H1 (cell line): ENCODE data around the gene CSDE1. TPM values are rescaled to one million over a fixed set of nuclear protein-coding genes. Genes with fewer than 3 reads are reported as not detected.

ENCODE experiments used
- CTCF ChIA-PET: fragments of 300-600 bp; sonication (Branson Sonifier 250); formaldehyde crosslinking; loops from one replicate; lab custom pipeline; 2021; ENCODE audit not compliant: partially characterized antibody; lab: Charles Lee
- POLR2A ChIA-PET: fragments of 300-600 bp; sonication (Branson Sonifier 250); formaldehyde crosslinking; loops from one replicate; lab custom pipeline; 2021; ENCODE audit warnings: inconsistent platforms; ENCODE audit not compliant: partially characterized antibody; lab: Charles Lee
- DNase-seq, 2 experiments: peaks; one replicate each; pipeline versions ENCODE4 v3.0.0 to v3.0.0-alpha.2; 2010 to 2022; ENCODE audit warnings: low spot score in 2 of 2, low read depth in 1 of 2, mixed read lengths in 1 of 2
- FAIRE-seq: peaks from 2 replicates; lab custom pipeline; 2011; peaks lifted over from hg19 to GRCh38; lab: Jason Lieb, UNC
- H2AFZ ChIP-seq: 2 replicates; pipeline ENCODE4 v1.8.1; 2012; ENCODE audit warnings: low read length, inconsistent platforms
- H2AK5ac ChIP-seq: 2 replicates; pipeline ENCODE4 v1.6.1; 2013; ENCODE audit warnings: low read depth, low read length
- H2BK120ac ChIP-seq: replicated peaks from 2 replicates; pipeline ENCODE3; 2013; ENCODE audit warnings: low read depth, low read length, inconsistent platforms
- H2BK12ac ChIP-seq: 2 replicates; pipeline ENCODE4 v1.6.1; 2013; ENCODE audit warnings: low read depth, low read length
- H2BK15ac ChIP-seq: 2 replicates; pipeline ENCODE4 v1.6.1; 2013; ENCODE audit warnings: low read length
- H2BK20ac ChIP-seq: 2 replicates; pipeline ENCODE4 v1.6.1; 2013; ENCODE audit warnings: low read length
- H2BK5ac ChIP-seq: 2 replicates; pipeline ENCODE4 v1.6.1; 2013; ENCODE audit warnings: low read depth, low read length
- H3K14ac ChIP-seq: 2 replicates; pipeline ENCODE4 v1.6.1; 2013; ENCODE audit warnings: inconsistent platforms; ENCODE audit not compliant: insufficient read length
- H3K18ac ChIP-seq: 2 replicates; pipeline ENCODE4 v1.6.1; 2013; ENCODE audit warnings: low read length; ENCODE audit errors: extremely low read depth
- H3K23ac ChIP-seq: 2 replicates; pipeline ENCODE4 v1.6.1; 2013; ENCODE audit warnings: inconsistent platforms; ENCODE audit not compliant: insufficient read length
- H3K23me2 ChIP-seq: 2 replicates; pipeline ENCODE4 v1.6.1; 2013; ENCODE audit warnings: low read depth, low read length
- H3K27ac ChIP-seq: 2 replicates; pipeline ENCODE4 v1.6.1; 2011; ENCODE audit warnings: low read depth, low read length, inconsistent platforms
- H3K27me3 ChIP-seq, 4 experiments: replicated peaks in 1 of 4; 1 replicate in 1 of 4; 2 replicates in 3 of 4; pipeline versions ENCODE4 v1.6.1 to v1.8.1; 2011 to 2013; ENCODE audit warnings: low read length in 3 of 4, mild to moderate bottlenecking in 3 of 4, inconsistent platforms in 2 of 4, mixed read lengths in 2 of 4, moderate library complexity in 1 of 4; ENCODE audit not compliant: control insufficient read depth in 3 of 4, insufficient read depth in 3 of 4; ENCODE audit errors: extremely low read depth in 1 of 4
- H3K36me3 ChIP-seq, 4 experiments: 2 replicates each; pipeline versions ENCODE4 v1.6.1 to v1.8.1; 2011 to 2013; ENCODE audit warnings: mild to moderate bottlenecking in 4 of 4, low read length in 3 of 4, moderate library complexity in 2 of 4, control low read depth in 1 of 4, inconsistent platforms in 1 of 4; ENCODE audit not compliant: insufficient read depth in 4 of 4, control insufficient read depth in 2 of 4
- H3K4ac ChIP-seq: replicated peaks from 2 replicates; pipeline ENCODE3; 2013; ENCODE audit warnings: low read length, low read depth, mixed read lengths, inconsistent platforms; ENCODE audit not compliant: insufficient read length
- H3K4me1 ChIP-seq, 4 experiments: replicated peaks in 1 of 4; 1 replicate in 1 of 4; 2 replicates in 3 of 4; pipeline versions ENCODE4 v1.6.1 to v1.8.1; 2011 to 2013; ENCODE audit warnings: low read length in 3 of 4, inconsistent platforms in 2 of 4, mixed read lengths in 1 of 4; ENCODE audit not compliant: insufficient read depth in 4 of 4, control insufficient read depth in 3 of 4
- H3K4me2 ChIP-seq, 2 experiments: 2 replicates each; pipeline versions ENCODE4 v1.6.1 to v1.8.1; 2011 to 2013; ENCODE audit warnings: low read depth in 2 of 2, low read length in 2 of 2, control low read depth in 1 of 2, inconsistent platforms in 1 of 2, mild to moderate bottlenecking in 1 of 2; ENCODE audit not compliant: insufficient read depth in 1 of 2
- H3K4me3 ChIP-seq, 4 experiments: fragments of 200-600, 300-600 bp in 1 of 4; sonication (generic), shearing (Covaris generic), sonication (Bioruptor Twin) in 1 of 4; 2 replicates each; pipeline versions ENCODE4 v1.5.1 to v1.8.1; 2011 to 2016; ENCODE audit warnings: low read length in 4 of 4, low read depth in 3 of 4, control low read depth in 2 of 4, inconsistent platforms in 2 of 4, mild to moderate bottlenecking in 2 of 4, mixed read lengths in 1 of 4, moderate library complexity in 1 of 4; ENCODE audit not compliant: insufficient read depth in 2 of 4; ENCODE audit errors: extremely low read depth in 1 of 4
- H3K56ac ChIP-seq: replicated peaks from 2 replicates; pipeline ENCODE3; 2013; ENCODE audit warnings: low read depth, mild to moderate bottlenecking, mixed read lengths, low read length, inconsistent platforms; ENCODE audit not compliant: insufficient read length
- H3K79me1 ChIP-seq: 2 replicates; pipeline ENCODE4 v1.6.1; 2013; ENCODE audit warnings: low read depth, low read length, control low read depth
- H3K79me2 ChIP-seq, 2 experiments: 2 replicates each; pipeline versions ENCODE4 v1.6.1 to v1.8.1; 2012 to 2013; ENCODE audit warnings: low read length in 2 of 2, mild to moderate bottlenecking in 2 of 2, inconsistent platforms in 1 of 2; ENCODE audit not compliant: insufficient read depth in 2 of 2, control insufficient read depth in 1 of 2
- H3K9ac ChIP-seq, 4 experiments: replicated peaks in 1 of 4; 1 replicate in 1 of 4; 2 replicates in 3 of 4; pipeline versions ENCODE4 v1.6.1 to v1.8.1; 2011 to 2013; ENCODE audit warnings: low read depth in 3 of 4, low read length in 3 of 4, control low read depth in 2 of 4, mild to moderate bottlenecking in 2 of 4, moderate library complexity in 2 of 4, inconsistent platforms in 1 of 4; ENCODE audit errors: extremely low read depth in 1 of 4
- H3K9me3 ChIP-seq, 2 experiments: 2 replicates each; pipeline versions ENCODE4 v1.6.1 to v1.8.1; 2012 to 2013; ENCODE audit warnings: mild to moderate bottlenecking in 2 of 2, moderate library complexity in 2 of 2, control low read depth in 1 of 2, inconsistent platforms in 1 of 2, low read depth in 1 of 2, low read length in 1 of 2, mixed read lengths in 1 of 2; ENCODE audit not compliant: insufficient read depth in 2 of 2
- H4K20me1 ChIP-seq, 2 experiments: replicated peaks in 1 of 2; 2 replicates each; pipeline versions ENCODE3 to v1.8.1; 2011 to 2013; ENCODE audit warnings: inconsistent platforms in 2 of 2, low read length in 2 of 2, mild to moderate bottlenecking in 1 of 2; ENCODE audit not compliant: insufficient read depth in 2 of 2, control insufficient read depth in 1 of 2
- H4K5ac ChIP-seq: 2 replicates; pipeline ENCODE4 v1.6.1; 2013; ENCODE audit warnings: low read length, low read depth, mixed read lengths, inconsistent platforms; ENCODE audit not compliant: insufficient read length
- H4K8ac ChIP-seq: 2 replicates; pipeline ENCODE4 v1.8.0; 2013; ENCODE audit warnings: mild to moderate bottlenecking, moderate library complexity, low read length, inconsistent platforms; ENCODE audit not compliant: insufficient read depth; ENCODE audit errors: extremely low read depth
- H4K91ac ChIP-seq: replicated peaks from 2 replicates; pipeline ENCODE3; 2013; ENCODE audit warnings: low read length, mixed read lengths, inconsistent platforms; ENCODE audit not compliant: insufficient read length
- ATF3 ChIP-seq: IDR thresholded peaks from 2 replicates; pipeline ENCODE4 v1.6.1; 2011; ENCODE audit warnings: low read depth, mild to moderate bottlenecking, low read length; ENCODE audit not compliant: insufficient read depth
- CREB1 ChIP-seq: IDR thresholded peaks from 2 replicates; pipeline ENCODE4 v1.6.1; 2012; ENCODE audit warnings: inconsistent platforms
- EGR1 ChIP-seq: IDR thresholded peaks from 2 replicates; pipeline ENCODE4 v1.6.1; 2011; ENCODE audit warnings: low read depth, low read length, borderline replicate concordance
- FOSL1 ChIP-seq: IDR thresholded peaks from 2 replicates; pipeline ENCODE4 v1.6.1; 2011; ENCODE audit warnings: mild to moderate bottlenecking, low read depth, low read length, moderate library complexity; ENCODE audit not compliant: insufficient read depth
- GABPA ChIP-seq: IDR thresholded peaks from 2 replicates; pipeline ENCODE4 v1.6.1; 2011; ENCODE audit warnings: mild to moderate bottlenecking, low read length, moderate library complexity, borderline replicate concordance; ENCODE audit not compliant: insufficient read depth
- JUN ChIP-seq: IDR thresholded peaks from 2 replicates; pipeline ENCODE4 v1.6.1; 2011; ENCODE audit warnings: low read depth, mild to moderate bottlenecking, improper control_type of control experiment, low read length
- KDM4A ChIP-seq: IDR thresholded peaks from one replicate; pipeline ENCODE4 v1.7.1; 2012; ENCODE audit warnings: low read depth, mild to moderate bottlenecking, moderate library complexity, low read length, inconsistent platforms; ENCODE audit not compliant: severe bottlenecking
- RBBP5 ChIP-seq: IDR thresholded peaks from 2 replicates; pipeline ENCODE4 v1.7.1; 2012; ENCODE audit warnings: low read depth, mild to moderate bottlenecking, inconsistent platforms, low read length, moderate library complexity, borderline replicate concordance
- SRF ChIP-seq: IDR thresholded peaks from 2 replicates; pipeline ENCODE4 v1.6.1; 2011; ENCODE audit warnings: mild to moderate bottlenecking, low read depth, low read length, moderate library complexity
- SUZ12 ChIP-seq: fragments of 200-600 bp; sonication (generic); IDR thresholded peaks from 2 replicates; pipeline ENCODE4 v1.6.1; 2012; ENCODE audit warnings: mild to moderate bottlenecking, inconsistent platforms, low read length, moderate library complexity, mixed read lengths
- TAF1 ChIP-seq: IDR thresholded peaks from 2 replicates; pipeline ENCODE4 v1.6.1; 2011; ENCODE audit warnings: mild to moderate bottlenecking, low read depth, low read length
- USF2 ChIP-seq: IDR thresholded peaks from 2 replicates; pipeline ENCODE4 v1.6.1; 2011; ENCODE audit warnings: low read length, improper control_type of control experiment
- WGBS, 2 experiments: shearing (Covaris generic) in 1 of 2; methylation state at CpG; one replicate each; pipeline versions ENCODE4 v1.1.6 to v1.1.7; 2013 to 2015; ENCODE audit warnings: low lambda C conversion rate in 2 of 2, mixed read lengths in 2 of 2, inconsistent platforms in 1 of 2, low coverage in 1 of 2, missing lambda C conversion rate in 1 of 2; ENCODE audit not compliant: insufficient replicate concordance in 2 of 2, insufficient coverage in 1 of 2, insufficient read length in 1 of 2; ENCODE audit errors: extremely low coverage in 1 of 2, missing lambda C conversion rate in 1 of 2; 5-methylcytosine and 5-hydroxymethylcytosine counted together
- polyA plus RNA-seq, 7 experiments: library from polyadenylated mRNA; depleted of rRNA in 3 of 7; stranded (reverse) in 5 of 7; unstranded in 2 of 7; fragments of >200 nt in 5 of 7; fragments of 200-250 nt in 2 of 7; gene quantifications; 1 replicate in 5 of 7; 2 replicates in 1 of 7; 4 replicates in 1 of 7; pipeline versions ENCODE4 v1.2.1 to v1.2.3, GENCODE V29; 2011 to 2013; ENCODE audit warnings: missing spikeins in 2 of 7, mixed read lengths in 2 of 7
- total RNA-seq: library from RNA; stranded (reverse); fragmentation: NEBNext Ultra II Directional; extraction: Animal tissue kit (Norgen Biotek cat#: 25700); gene quantifications from 2 replicates; pipeline ENCODE4 v1.2.1, GENCODE V29; 2021

The CSDE1 gene
- total and polyA plus RNA-seq, 2 of the 8 experiments (the other 6 are each of a cell fraction or from before 2014, with no cell fraction given): 149 to 635 TPM

GRCh38 chr1:114695430-114696058 is 62.2 kb downstream of the CSDE1 start, which contains the start of gene AMPD1:
AMPD1 (minus strand) TSS chr1:114695546; CDS start chr1:114695471, 75 bp downstream.
- DNase-seq: no peak
- no peak for TF ChIP-seq SRF
- no peak for TF ChIP-seq ATF3
- no peak for TF ChIP-seq GABPA
- TF ChIP-seq JUN: no peak
- no peak for TF ChIP-seq EGR1
- TF ChIP-seq USF2: no peak
- TF ChIP-seq RBBP5: no peak
- no peak for TF ChIP-seq KDM4A
- no peak for TF ChIP-seq SUZ12
- TF ChIP-seq FOSL1: no peak
- TF ChIP-seq TAF1: no peak
- TF ChIP-seq CREB1: no peak

More at GRCh38 chr1:114695430-114696058, 62.2 kb downstream of the CSDE1 start, which contains the start of gene AMPD1:
- Histone ChIP-seq H4K20me1 (no peaks in the 10 kb centered on the region), H3K4ac (no peak within 1 kb of the TSS), H3K14ac (no peak within 1 kb of the TSS), H3K9me3 (no peaks in the 10 kb centered on the region), H3K56ac (no peak within 1 kb of the TSS), H3K27ac (no peak within 1 kb of the TSS), H2BK5ac (no peak within 1 kb of the TSS), H3K36me3 (no peaks in the 10 kb centered on the region), H3K4me1 (no peaks in the 10 kb centered on the region), H4K5ac (no peak within 1 kb of the TSS), H2AK5ac (no peak within 1 kb of the TSS), H3K18ac (no peak within 1 kb of the TSS), H3K27me3 (no peaks in the 10 kb centered on the region), H4K91ac (no peak within 1 kb of the TSS), H3K23me2 (no peaks in the 10 kb centered on the region), H3K4me3 (no peak within 1 kb of the TSS), H3K79me1 (no peaks in the 10 kb centered on the region), H4K8ac (no peak within 1 kb of the TSS), H3K4me2 (no peak within 1 kb of the TSS), H2BK20ac (no peak within 1 kb of the TSS), H3K79me2 (no peaks in the 10 kb centered on the region), H3K23ac (no peak within 1 kb of the TSS), H3K9ac (no peak within 1 kb of the TSS), H2BK15ac (no peak within 1 kb of the TSS), H2BK120ac (no peak within 1 kb of the TSS), H2AFZ (no peak within 1 kb of the TSS), H2BK12ac (no peak within 1 kb of the TSS)
- 88% methylated on average over 6 of the region's 6 CpGs; no CpG with 5 or more reads in 1 of the 2 experiments for WGBS, 2 experiments
- CTCF ChIA-PET: interaction anchor here (0.9 to 1.7 kb wide), 3 partner anchors 10 to 418 kb away, joined by 3 read pairs; partner anchors contain the start of gene NRAS
- FAIRE-seq: no peak
- POLR2A ChIA-PET: interaction anchor here (1.0 to 3.4 kb wide), 3 partner anchors 16 to 20 kb away, joined by 4 to 10 read pairs (median 4); no protein-coding TSS in a partner anchor
